Activated naive CD4-positive, alpha-beta T cell treated with anti-CD3 and anti-CD28 coated beads, Interleukin-2, amount 10 ng/mL, durations not matched to agents 7 days and 5 days (primary cell): ENCODE results near the gene COPZ1.

Experiments used
- CTCF ChIA-PET: fragments of 350-600 bp; sonication (Branson Sonifier 250); formaldehyde crosslinking; loops from one replicate; lab custom pipeline; 2021; ENCODE audit warnings: antibody characterized with exemption; lab: Charles Lee
- DNase-seq: peaks from one replicate; pipeline ENCODE4 v3.0.0-alpha.2; 2020
- H3K27ac Mint-ChIP-seq: one replicate; pipeline ENCODE4 v1.8.0; 2021; ENCODE audit warnings: mild to moderate bottlenecking, moderate library complexity, mixed read lengths
- H3K27me3 Mint-ChIP-seq: one replicate; pipeline ENCODE4 v1.8.0; 2021; ENCODE audit warnings: mild to moderate bottlenecking, mixed read lengths
- H3K36me3 Mint-ChIP-seq: one replicate; pipeline ENCODE4 v1.8.0; 2021; ENCODE audit warnings: mixed read lengths
- H3K4me1 Mint-ChIP-seq: one replicate; pipeline ENCODE4 v1.8.0; 2021; ENCODE audit warnings: mixed read lengths
- H3K4me3 Mint-ChIP-seq: one replicate; pipeline ENCODE4 v1.8.0; 2021; ENCODE audit warnings: mild to moderate bottlenecking, moderate library complexity, mixed read lengths
- H3K9me3 Mint-ChIP-seq: one replicate; pipeline ENCODE4 v1.8.0; 2021; ENCODE audit warnings: mixed read lengths

The COPZ1 gene

DNA sequence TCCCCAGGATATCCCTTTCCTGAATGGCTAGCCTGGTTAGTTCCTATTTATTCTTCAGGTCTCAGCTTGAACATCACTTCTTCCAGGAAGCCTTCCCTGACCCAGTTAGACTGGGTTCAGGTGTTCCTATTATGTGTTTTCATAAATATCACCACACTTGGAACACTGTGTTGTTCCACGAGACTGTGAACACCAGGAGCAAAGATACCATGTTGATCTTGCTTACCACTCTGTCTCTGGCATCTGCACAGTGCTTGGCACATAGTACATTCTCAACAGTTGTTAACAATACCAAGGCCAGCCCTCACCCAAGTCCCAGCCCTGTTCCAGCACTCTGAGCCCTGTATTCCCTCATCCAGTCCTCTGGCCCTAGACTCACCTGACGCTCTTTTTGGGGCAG, 73.3 kb downstream of the COPZ1 start:
- Mint-ChIP-seq H3K36me3 (peaks cover 81% of the 10 kb centered on the region), H3K27ac (no peak overlapping the region), H3K9me3 (no peaks in the 10 kb centered on the region), H3K4me3 (no peak overlapping the region), H3K4me1 (peaks cover 24% of the 10 kb centered on the region), H3K27me3 (no peaks in the 10 kb centered on the region)
- DNase-seq, result no peak
- CTCF ChIA-PET, result interaction anchor here (0.8 to 12.2 kb wide), 5 partner anchors 18 to 103 kb away, joined by 3 to 519 read pairs (median 97); partner anchors contain the start of gene ITGA5

- Mint-ChIP-seq H3K27ac (peak overlapping the region; percentile 35), H3K4me3 (no peak overlapping the region), H3K27me3 (no peaks in the 10 kb centered on the region), H3K4me1 (peaks cover 16% of the 10 kb centered on the region), H3K9me3 (no peaks in the 10 kb centered on the region), H3K36me3 (peaks cover 82% of the 10 kb centered on the region)
- CTCF ChIA-PET, result interaction anchor here (0.6 to 12.2 kb wide), 34 partner anchors 10 to 886 kb away, joined by 3 to 519 read pairs (median 5); partner anchors contain the start of genes GTSF1, ITGA5, NCKAP1L and ZNF385A
- DNase-seq, result peak; percentile 92
Observed at GRCh38 chr12:54398995-54399793, 74.3 kb downstream of the COPZ1 start.

DNA sequence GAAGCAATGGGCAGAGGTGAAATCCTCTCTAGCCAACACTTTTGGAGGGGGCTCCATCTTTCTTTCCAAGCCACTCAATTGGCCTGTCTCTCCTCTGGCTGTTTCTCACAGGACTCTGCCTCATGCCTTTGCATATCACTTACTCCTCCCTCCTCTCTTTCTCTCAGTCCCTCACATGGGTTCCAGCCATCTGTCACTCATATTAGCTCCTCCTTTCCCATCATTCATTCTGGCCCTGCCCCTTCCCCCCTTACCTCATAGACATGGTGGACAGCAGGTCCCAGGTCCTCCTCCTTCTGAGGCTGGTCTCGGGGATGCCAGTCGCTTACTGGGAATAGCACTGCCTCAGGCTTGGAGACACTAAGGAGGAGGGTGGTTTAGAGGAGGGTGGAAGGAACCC, 76.2 kb downstream of the COPZ1 start:
- H3K4me1 Mint-ChIP-seq, result peaks cover 13% of the 10 kb centered on the region
- no peaks in the 10 kb centered on the region for H3K9me3 Mint-ChIP-seq
- no peak for DNase-seq
- no peak overlapping the region for H3K27ac Mint-ChIP-seq
- no peaks in the 10 kb centered on the region for H3K27me3 Mint-ChIP-seq
- no peak overlapping the region for H3K4me3 Mint-ChIP-seq
- CTCF ChIA-PET, result interaction anchor here (0.7 to 12.2 kb wide), 9 partner anchors 15 to 185 kb away, joined by 3 to 519 read pairs (median 5); partner anchors contain the start of gene ITGA5
- H3K36me3 Mint-ChIP-seq, result peaks cover 80% of the 10 kb centered on the region
